Hematopoietic multipotent progenitor cell treated with erythropoietin and hydrocortisone succinate and interleukin-3 and kit ligand, for 6 days (in vitro differentiated cells): ENCODE measurements around the gene VWF.
A peak's percentile ranks its signal among the peaks of the same experiment; 100 is the strongest.
"Not testable (repeated sequence)": the region's sequence is repeated elsewhere in the genome, so short reads cannot be mapped to it uniquely, and the experiment has no call there.

ENCODE experiments used
- DNase-seq: peaks from one replicate; pipeline ENCODE4 v3.0.0-alpha.2; 2015

Gene VWF

DNA sequence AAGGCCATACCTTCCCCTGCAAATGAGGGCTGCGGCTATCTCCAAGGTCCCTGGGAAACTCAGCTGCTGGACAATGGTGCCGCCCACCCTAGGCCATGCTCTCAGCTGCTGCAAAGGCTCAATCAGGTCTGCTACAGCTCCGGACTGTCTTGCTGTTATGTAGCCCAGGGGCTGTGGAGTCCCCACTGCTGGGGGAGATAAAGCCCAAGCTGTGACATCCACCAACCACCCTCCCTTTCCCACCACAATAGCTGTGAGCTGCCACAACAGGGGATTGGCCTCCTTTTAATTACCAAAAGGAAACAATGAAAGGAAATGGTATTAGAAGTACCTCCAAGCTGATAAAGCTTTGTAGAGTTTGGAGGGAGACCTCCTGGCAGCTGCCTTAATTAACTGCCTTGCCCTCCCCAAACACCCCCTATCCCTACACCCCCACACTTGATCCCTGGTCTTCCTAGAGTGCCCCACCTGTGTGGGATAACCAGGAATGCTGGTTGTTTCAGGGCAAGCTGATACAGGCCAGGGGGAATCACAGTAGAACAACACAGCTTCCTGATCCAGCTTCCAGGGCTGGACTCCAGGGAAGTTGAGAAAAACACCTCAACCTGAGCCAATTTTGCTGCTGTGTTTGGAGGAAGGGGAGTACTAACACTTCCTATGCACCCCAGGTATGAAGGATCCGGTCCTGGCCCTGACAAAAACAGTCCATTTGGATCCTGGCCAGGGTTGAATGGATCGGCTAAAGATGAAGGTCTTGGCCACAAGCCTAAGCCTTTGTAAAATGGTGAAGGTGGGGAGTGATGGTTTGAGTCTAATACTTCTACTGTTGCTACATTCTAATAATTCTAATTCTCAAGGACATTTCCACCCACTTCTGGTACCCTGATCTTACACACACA, at the start of gene VWF:
VWF (minus strand) TSS at position 260 of the 899 bp plus-strand sequence. CDS start 1,474 bp downstream, outside the sequence.
- DNase-seq, result no peak

GRCh38 chr12:6172862-6173261, 48.4 kb upstream of the VWF start:
- DNase-seq, result no peak

- DNase-seq, result no peak
Observed at GRCh38 chr12:6172086-6172485, 47.6 kb upstream of the VWF start.

GRCh38 chr12:6171409-6172015, 47.0 kb upstream of the VWF start:
- DNase-seq, result no peak

DNA sequence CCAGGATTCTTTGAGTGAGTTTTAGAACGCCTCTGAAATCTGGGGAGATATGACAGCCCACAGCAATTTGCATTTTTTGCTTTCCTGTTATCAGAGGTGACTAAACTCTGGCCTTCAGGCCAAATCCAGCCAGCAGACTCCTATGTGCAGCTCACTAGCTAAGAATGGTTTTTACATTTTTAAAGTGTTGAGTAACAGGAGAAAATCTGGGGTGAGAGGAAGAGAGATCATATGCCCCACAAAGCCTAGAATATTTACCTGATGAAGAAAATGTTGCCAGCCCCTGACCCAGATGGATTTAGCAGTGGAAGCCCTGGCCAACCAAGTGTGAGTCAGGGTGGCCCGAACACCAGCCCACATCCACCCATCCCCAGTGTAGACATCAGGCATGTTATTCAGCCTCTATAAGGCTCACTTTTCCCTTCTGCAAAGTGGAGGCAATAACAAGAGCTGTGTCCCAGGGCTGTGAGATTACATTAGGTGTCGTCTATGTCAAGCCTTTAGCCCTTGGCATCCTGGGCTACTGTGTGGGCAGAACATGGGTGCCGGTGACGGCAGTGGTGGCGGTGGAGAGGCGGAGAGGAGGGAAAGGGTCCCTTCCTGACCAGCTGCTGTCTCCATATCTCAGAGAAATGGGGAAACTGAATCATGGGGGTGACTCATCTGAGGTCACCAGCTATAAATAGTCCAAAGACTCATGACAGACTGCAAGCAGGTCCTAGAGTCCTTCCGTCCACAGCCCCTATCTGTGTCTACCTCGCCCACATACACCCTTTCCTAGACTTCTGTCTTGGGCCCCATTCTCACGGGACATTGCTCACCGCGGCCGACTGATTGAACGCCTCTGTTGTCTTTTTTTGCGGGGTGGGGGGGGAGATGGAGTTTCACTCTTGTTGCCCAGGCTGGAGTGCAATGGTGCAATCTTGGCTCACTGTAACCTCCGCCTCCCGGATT, 43.1 kb upstream of the VWF start:
- peak; percentile 88 for DNase-seq

- DNase-seq, result no peak
Observed at GRCh38 chr12:6166808-6167207, 42.3 kb upstream of the VWF start.

DNA sequence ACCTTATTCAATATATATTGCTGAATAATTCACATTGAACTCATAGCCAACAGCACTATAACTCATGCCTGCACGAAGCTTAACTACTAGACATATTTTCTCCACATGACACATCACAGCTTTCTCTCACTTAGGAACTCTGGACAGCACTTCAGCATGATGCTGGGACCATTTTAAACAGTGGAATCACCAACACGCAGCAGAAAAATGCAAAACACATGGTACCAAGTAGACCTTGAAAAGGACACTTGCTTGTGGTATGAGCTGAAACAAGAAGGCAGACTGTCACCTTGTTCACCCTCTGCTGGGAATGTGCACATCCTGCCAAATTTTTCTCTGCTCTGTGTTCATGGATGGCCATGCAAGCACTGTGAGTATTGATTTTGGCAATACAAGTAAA, 40.9 kb upstream of the VWF start:
- no peak for DNase-seq

- no peak for DNase-seq
Observed at GRCh38 chr12:6163416-6164060, 39.1 kb upstream of the VWF start.

- DNase-seq, result no peak
Observed at GRCh38 chr12:6161124-6161882, 36.8 kb upstream of the VWF start.

GRCh38 chr12:6160049-6160649, 35.7 kb upstream of the VWF start:
- DNase-seq, result not testable (repeated sequence)

- not testable (repeated sequence) for DNase-seq
Observed at GRCh38 chr12:6159166-6160011, 34.9 kb upstream of the VWF start.

DNA sequence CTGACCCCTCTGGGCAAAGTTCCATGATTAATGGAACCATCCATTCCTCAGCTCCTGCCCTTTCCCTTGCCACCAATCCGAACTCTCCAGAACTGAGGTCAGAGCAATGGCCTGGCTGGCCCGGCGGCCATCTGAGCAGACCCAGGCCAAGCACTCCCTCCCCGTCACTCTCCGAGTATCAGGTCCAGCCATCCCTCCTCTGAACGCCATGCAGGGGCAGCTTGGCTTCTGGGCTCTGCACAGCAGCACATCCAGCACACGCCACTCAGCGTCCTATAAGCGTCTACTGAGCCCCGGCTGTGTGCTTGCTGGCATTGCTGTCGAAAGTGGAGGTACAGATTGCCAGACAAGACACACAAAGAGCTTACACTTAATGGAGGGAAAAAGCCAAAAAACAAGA, 34.3 kb upstream of the VWF start:
- DNase-seq, result no peak

- no peak for DNase-seq
Observed at GRCh38 chr12:6158255-6158654, 33.8 kb upstream of the VWF start.

GRCh38 chr12:6157482-6157881, 33.0 kb upstream of the VWF start:
- no peak for DNase-seq

GRCh38 chr12:6154730-6155459, 30.4 kb upstream of the VWF start:
- no peak for DNase-seq

GRCh38 chr12:6148722-6149121, 24.3 kb upstream of the VWF start:
- not testable (repeated sequence) for DNase-seq

- no peak for DNase-seq
Observed at GRCh38 chr12:6148061-6148460, 23.6 kb upstream of the VWF start.

DNA sequence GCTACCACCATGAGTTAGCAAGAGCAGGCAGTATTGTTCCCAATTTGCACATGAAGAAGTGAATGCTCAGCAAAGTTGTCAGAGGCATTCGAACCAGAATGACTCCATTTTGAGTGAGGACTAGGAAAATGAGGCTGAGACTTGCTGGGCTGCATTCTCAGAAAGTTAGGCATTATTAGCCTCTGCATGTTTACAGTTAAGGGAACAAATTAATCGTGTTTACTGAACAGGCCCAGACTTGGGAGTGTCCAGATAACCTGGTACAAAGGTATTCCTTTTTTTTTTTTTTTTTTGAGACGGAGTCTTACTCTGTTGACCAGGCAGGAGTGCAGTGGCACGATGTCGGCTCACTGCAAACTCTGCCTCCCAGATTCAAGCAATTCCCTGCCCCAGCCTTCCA, 22.5 kb upstream of the VWF start:
- no peak for DNase-seq

GRCh38 chr12:6146509-6146908, 22.0 kb upstream of the VWF start:
- no peak for DNase-seq

- DNase-seq, result peak; percentile 17
Observed at GRCh38 chr12:6145564-6145963, 21.1 kb upstream of the VWF start.
